ENCODE measurements around the gene CFAP99.

Gene CFAP99

DNA sequence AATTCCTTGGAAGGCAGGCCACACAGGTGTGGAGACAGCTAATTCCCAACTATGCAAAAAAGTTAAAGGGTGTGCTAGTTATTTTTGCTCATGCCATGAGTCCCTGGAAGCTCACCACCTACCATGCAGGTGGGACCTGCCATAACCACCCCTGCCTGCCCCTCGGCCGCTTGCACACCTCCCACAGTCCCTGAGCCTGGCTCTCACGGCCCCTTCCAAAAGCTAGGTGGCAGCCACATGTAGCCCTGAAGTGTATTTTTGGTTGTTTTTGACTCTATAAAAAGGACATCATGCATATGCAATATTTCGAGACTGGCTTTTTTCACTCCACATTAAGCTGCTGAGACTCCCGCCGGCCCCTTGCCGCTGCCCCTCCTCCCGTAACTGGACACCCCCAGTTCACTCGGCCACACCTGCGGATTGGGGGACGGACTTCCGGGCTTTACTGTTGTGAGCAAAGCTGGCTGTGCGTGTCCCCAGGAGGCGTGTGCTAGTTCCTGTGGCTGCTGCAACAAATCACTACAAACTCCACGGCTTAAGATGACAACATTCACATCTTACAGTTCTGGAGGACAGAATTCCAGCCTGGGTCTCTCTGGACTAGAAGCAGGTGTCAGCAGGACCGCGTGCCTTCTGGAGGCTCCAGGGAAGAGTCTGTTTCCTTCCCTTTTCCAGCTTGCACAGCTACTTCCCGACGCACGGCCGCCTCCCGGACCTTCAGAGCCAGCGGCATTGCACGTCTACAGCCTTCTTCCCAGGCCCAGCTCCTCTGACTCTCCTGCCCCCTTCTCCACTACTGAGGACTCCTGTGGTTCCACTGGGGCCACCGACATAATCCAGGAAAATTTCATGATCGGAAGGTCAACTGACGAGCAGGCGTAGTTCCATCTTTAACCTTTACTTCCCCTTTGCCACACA, 25.1 kb upstream of the CFAP99 start:
- no peak for DNase-seq

DNA sequence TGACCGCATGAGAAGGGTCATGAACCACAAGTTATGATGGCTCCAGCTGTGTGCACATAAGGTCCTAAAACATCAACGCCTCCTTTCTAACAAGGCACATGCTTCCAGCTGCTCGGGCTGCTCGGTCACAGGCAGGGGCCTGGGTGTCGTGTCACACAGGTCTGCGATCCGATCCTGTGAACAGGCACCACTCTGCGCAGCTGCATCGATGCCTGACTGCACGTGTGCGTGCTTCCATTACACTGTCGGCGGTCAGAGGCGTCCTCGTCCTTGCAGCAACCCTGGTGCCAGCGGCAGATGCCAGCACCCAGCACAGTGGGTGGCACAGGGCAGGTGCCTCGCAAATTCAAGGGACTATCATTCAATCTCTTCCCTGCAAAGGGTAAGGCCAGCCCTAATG, 24.2 kb upstream of the CFAP99 start:
- DNase-seq = no peak

DNA sequence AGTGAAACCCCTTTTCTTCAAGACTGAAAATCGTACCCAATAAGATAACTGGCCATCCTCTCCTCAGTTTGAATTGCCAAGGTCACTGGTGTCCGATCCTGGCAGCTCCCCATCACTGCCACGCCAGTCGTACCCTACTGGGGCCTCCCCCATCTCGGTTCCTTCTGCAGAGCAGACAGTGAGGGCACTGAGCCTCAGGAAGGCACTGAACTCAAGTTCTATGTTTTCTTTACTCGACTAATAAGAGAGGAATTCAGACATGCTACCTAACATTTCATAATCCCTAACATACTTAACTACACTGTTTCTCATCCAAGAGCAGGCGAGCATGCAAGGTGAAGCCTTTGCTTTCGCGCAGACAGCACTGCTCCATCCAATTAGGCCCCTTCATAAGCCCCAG, 23.7 kb upstream of the CFAP99 start:
- DNase-seq = no peak

DNA sequence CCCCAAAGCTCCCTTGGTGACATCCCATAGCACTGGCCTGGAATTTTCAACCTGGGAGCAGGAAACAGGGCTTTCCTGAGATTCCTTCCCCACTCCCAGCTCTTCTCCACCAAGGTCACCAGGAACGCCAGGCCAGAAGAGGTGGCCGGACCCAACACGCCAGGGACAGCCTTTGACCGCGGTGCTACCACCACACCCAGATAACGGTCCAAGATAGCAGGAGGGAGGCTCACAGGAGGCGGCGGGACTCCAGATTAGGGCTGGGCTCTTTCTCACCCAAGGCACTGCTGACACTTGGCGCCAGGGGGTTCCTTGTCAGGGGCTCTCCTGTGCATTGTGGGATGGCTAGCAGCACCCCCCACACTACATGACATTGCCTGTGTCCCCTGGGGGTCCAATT, 23.2 kb upstream of the CFAP99 start:
- DNase-seq = no peak

DNA sequence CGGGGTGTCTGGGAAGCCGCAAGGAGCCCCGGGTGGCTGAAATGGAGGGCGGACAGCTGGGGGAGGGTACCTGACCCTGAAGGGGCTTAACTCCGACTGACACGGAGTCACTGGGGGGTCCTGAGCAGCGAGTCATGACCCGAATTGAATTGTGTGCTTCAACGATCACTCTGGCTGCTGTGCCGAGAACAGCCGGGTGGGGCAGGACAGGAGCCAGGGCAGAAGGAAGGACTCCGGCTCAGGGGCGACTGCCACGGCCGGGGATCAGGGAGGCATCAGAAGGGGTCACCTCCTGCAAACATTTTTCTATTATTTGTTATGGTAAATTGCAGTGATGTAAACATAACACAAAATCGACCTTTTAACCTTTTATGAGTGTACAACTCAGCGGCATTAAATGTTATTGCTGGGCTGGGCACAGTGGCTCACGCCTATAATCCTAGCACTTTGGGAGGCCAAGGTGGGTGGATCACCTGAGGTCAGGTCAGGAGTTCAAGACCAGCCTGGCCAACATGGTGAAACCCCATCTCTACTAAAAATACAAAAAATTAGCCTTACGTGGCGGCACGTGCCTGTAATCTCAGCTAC, 21.9 kb upstream of the CFAP99 start:
- no peak for DNase-seq

DNA sequence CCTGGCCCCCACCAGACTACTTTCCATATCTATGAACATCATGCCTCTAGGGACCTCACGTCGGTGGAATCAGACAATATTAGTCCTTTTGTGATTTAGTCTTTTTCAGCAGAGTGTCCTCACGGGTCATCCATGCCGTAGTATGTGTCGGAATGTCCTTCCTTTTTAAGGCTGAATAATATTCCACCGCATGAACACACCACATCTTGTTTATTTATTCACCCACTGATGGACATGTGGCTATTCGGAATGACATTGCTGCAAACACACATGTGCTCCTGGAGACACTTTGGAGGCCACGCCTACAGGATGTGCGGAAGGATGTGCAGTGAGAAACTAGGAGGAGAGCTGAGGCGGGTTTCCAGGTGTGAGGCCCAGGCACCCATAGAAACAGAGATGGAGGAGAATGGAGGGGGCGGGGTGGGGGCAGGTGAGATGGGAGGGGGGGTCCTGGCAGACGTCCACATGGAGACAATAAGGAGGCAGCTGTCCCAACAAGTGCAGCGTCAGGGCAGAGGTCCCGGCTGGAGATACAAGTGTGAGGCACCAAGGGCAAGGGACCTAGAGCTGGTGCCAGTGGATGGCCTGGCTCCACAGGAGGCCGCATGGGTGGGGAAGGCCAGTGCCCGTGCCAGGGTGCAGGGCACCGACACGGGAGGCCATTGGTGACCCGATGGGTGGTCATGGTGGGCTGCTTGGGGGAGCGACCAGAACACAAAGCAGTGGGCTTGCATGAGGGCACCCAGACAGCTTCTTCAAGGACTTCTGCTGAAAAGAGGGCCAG, 21.0 kb upstream of the CFAP99 start:
- DNase-seq = no peak

DNA sequence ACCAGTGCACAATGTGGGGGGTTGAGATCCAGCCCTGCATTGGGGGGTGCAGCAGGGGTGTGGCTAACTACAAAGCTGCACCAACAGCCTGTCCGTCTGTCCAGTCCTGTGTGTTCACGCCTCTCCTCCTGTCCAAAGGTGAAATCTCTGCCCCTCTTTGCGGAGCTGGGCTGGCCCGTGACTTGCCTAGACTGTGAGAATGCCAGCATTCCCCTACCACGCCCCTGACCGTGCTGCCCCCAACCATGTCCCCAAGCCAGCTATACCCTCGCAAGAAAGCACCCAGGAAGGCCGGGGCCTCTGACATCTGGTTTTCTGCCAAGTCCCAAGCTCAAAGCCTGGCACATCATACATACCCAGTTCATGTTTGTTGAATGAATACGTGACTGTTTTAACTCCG, 19.5 kb upstream of the CFAP99 start:
- no peak for DNase-seq

DNA sequence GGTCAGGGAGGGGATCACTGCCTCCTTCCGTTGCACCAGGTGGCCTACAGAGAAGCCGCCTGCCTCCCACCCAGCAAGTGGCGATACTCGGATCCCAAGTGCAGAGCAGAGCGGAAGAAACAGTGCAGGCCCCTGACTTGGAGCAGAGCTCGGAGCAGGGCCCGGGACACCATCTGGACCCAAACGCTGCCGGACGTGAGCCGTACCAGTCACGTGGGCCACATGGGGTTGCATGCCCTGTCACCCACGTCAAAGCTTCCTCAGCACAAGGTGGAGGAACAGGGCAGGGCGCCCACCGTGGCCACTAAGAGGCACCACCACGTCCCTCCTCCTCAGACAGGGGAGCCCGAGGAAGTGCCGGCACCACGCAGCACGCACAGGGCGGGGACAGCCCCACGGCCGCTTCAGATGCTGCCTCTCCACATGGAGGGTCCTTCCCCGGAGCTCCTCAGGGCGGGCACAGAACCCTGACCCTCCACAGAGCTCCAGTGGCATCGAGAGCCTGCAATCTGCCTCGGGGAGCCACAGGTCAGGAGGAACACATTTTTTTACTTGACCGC, 19.0 kb upstream of the CFAP99 start:
- DNase-seq = no peak

DNA sequence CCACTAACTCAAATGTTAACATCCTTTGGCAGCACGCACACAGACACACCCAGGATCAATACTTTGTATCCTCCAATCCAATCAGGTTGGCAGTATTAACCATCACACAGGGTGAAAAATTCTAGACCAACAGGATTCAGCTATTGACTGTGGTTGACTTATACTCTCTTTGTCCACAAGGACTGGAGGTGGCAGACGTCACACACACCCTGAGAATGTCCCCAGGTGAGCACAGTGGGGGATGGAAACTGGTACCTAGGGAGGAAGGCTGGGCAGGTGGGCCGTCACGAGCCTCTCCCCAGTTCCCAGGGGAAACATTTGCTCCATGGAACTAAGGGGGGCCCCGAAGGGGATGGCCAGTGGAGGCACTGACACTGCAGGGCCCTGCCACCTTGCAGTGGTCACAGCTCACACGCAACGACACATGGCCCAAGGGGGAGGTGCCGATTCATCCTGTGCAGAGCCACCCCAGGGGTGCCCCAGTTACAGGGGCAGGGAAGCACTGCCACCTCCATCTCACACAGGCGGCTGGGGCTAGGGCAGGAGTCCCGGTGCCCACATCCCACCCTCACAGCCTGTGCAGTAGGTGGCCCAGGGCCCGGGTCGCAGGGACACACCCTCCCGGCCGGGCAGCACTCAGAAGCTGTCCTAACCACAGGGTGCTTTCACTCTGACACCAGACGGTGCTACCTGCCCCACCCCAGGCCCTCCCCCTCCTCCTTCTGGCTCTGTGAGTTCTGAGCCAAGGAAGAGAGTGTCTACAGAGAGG, 17.7 kb upstream of the CFAP99 start:
- DNase-seq = no peak

DNA sequence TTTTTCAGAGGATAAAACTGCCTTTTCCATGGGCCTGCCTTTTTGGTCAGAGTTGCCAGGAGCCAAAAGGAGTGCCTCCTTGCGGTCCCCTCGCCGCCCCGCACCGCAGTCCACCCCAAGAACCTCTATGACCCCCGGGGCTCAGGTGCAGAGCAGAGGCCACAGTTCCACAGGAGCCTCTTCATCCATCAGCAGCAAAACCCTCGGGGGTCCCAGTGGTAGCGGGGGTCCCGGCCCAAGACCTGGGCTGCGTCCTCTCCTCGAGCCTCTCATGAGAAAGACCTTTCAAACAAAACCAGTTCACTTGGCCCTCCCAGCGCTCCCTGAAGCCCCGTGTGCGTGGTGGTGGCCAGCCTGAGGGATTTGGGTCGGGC, 17.2 kb upstream of the CFAP99 start:
- DNase-seq = no peak

DNA sequence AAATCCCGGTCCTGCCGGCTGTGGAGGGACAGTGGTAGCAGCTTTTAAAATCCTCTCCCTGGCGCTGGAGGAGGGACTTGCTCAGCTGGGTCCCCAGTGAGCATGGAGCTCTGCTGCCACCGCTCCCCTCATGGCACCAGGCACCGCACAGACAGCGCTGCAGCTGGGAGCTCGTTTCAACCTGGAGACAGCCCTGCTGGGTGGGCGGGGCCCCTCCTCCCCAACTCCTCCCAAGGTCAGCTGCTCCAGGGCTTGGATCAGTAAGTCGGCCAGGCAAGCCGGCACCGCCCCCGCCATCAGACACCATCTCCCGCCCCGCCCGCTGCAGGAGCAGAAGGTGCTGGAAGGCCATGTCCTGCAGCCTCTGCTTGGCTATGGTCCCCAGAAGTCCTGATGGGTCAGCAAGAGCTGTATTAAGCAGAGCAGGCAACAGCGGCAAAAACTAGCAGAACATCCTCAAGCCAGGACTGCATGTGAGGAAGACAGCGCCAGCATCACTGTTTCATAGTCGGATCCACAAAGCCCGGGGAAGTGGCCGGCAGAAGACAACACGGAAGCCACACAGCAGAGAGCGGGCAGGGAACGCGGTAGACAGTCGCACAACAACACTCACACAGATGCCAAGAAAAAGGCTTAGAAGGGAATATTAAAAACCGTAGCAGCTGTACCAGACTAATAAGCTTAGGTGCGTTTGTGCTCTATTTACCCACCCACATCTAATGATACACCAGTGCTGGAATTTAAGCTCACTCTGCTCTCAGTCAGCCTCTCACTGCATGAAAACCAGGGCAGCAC, 16.5 kb upstream of the CFAP99 start:
- DNase-seq = no peak

DNA sequence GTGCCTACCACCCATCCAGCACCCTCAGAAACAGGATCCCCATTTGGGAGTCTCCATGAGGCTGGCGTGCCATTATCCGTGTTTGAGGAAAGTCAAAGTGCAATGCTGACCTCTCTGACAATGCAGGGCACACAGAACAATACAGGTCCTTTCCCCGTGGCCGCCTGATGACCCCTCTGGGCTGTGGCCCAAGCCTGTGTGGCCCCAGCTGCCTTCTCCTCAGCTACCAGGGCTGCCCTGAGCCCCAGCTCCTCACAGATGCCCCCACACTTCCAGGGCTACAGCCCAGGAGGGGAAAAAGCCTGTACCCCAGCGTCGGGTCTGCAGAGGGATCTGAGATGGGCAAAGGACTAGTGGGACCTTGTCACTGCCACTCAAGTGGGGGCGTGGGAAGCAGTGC, 15.8 kb upstream of the CFAP99 start:
- no peak for DNase-seq

DNA sequence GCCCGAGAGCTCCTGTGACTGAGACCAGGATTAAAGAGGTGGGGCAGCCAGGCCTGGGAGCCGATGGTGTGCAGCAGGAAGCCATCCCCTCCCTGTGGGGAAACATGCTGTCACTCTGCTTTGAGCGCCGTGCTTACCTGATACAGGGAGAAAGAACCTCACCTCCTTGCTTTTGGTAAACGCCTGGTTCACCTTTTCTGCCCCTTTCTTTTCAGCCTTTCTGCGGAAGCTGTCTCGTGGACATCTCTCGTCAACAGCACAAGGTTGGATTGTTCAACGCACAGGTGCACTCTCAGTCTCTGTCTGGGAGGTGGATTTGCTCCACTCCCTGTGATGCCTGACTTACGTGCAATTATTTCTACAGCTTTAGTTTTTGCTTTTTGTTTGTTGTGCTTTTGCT, 12.3 kb upstream of the CFAP99 start:
- DNase-seq = no peak

DNA sequence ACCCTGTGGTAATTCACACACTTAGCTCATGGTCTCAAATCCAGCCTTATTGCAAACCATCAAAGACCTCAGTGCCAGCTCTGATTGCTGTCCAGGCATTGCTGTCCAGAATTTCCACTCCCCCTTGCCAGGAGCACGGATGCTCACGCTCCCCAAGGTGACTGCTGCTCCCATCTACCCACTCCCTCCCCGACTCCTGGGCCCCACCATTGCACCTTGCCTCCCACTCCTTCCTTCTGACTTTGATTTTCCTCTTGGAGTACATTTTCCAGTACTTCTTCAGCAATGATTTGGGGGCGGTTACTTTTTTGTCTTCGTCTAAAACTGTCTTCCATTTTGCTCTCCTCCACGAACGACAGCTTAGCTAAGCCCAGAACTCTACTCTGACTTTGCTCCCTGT, 11.8 kb upstream of the CFAP99 start:
- DNase-seq = no peak

DNA sequence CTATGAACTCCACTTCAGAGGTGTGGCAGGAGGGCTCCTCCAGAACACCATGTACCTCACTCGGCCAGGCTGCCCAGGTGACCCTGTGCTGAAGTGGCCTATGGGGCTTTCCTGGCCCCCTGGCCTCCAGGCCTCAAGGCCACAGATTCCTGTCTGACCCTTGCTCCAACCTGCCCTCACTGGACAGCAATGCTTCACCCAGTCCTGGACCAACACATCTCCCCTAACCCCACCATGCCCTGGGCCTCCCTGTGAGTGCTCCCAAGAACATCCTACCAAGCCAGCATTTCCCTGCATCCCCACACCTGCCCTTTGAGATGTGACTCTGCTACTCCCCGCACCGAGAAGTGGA, 10.8 kb upstream of the CFAP99 start:
- no peak for DNase-seq

DNA sequence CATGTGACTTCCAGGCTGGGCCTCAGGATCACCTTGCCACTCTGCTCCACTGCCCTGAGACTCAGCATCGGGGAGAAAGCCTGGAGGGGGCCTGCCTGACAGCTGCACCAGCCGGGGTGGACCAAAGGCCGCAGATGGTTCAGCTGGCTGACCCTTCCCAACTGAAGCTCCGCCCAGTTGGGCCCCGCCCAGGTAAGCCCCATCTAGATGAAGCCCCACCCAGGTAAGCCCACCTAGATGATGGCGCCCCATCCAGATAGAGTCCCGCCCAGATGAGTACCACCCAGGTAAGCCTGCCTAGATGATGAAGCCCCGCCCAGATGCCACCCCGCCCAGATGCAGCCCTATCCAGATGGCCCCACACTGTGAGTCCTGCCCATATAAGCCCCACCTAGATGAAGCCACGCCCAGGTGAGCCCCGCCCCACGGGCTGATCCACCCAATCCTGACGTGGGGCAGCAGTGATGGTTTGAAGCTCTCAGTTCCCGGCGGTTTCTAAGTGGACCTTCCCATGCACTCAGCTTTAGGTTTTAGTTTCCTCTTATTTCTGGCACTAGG, 10.3 kb upstream of the CFAP99 start:
- no peak for DNase-seq

DNA sequence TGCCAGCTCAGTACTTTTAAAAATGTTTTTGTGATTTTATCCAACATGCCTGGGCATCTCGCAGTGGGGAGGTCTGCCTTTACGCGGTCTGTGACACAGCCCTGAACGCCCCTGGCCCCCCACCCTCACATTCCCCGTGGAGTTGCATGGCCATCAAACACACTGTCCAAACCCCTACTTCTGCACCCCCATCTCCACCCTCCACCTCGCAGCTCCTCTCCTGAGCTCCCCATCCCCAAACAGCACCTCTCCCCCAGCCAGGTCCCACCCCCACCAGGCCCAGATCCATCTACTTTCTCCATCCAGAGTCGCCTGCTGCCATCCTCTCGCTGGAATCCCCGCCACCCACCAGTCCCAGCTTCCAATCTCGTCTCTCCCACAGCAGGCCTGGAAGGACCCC, 9.8 kb upstream of the CFAP99 start:
- DNase-seq = no peak

DNA sequence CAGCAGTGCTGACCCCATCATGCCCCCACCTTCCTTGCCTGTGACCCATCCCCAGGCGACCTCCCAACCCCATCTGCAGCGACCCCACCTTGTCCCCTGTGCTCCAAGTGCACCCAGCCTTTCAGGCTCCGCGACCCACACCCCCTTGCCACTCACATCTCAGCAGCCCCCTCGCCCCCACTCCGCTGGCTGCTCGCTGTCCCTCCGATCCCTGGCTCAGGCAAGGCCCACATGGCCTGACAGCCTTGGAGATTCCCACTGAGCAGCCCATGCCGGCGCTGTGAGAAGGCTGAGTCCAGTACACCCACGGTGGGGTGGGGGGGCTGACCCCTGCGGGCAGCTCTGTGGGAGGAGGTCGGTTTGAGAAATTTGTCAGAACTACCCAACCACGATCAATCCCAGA, 9.4 kb upstream of the CFAP99 start:
- no peak for DNase-seq

DNA sequence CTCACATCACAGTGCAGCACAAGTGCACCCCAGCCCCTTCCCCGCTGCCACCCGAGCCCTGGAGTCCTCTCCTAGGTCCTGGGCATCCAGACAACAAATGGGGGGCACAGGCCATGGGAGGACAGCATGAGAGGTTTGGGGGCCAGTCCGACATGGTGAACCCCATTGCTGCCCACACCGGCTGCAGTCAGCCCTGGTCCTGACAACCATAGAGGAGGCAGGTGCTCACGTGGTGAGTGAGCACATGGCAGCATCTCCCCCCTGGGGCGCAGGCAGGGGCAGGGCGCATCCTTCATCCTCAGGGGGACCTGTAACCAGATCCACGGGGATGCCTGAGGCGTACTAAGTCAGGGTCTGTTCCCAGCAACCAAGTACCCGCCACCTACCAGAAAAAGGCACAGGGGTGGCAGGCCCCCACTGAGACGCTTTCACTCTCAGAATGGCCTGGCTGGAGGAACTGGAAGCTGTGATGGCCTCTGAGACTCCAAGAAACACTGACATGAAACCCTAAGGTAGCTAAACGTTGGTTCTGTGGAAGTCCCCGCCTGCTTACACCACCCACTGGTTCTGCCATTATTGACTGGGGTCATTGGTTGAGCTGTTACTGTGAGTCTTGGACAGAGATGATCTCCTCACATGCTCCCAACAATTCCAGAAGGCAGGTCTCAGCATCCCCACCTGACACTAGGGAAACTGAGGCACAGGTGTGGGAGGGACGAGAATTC, 6.8 kb upstream of the CFAP99 start:
- no peak for DNase-seq

DNA sequence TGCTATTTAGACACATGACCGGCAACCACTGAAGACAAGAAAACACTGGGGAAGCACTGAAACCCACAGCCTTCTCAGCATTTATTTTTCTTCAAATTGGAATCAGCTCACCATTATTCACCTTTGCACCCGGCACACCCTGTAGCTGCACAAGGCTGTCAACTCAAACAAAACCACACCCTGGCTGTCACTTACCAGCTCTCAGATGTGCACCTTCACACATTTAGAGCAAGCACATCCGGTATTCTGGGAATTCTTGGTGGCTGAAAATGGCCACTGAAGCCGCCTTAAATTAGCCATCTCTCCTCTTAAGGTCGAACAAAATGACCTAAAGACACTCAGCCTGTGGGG, 6.2 kb upstream of the CFAP99 start:
- no peak for DNase-seq
